HCT116 (cell line): ENCODE measurements around the gene PHF1. TPM values are rescaled to one million over a fixed set of nuclear protein-coding genes. Genes with fewer than 3 reads are reported as not detected.

ENCODE experiments used
- ATAC-seq: fragments of 200-7000 bp; cut with Tn5 transposase; 2 replicates; pipeline ENCODE4 v1.9.1; 2020; ENCODE audit warnings: mild to moderate bottlenecking, moderate library complexity
- BruUV-seq: library from RNA; stranded (reverse); fragments of 400-500 nt; replicated peaks from 2 replicates; lab custom pipeline; 2021; lab: Mats Ljungman, UMichigan
- CTCF ChIA-PET: fragments of 300-600 bp; sonication (Branson Sonifier 250); formaldehyde crosslinking; loops from one replicate; lab custom pipeline; 2021; ENCODE audit warnings: antibody characterized with exemption; lab: Charles Lee
- POLR2A ChIA-PET: fragments of 300-600, 350-600 bp; sonication (Branson Sonifier 250); formaldehyde crosslinking; loops from one replicate; lab custom pipeline; 2021; ENCODE audit warnings: antibody characterized with exemption; lab: Charles Lee
- RAD21 ChIA-PET, 2 experiments: fragments of 300-600 bp; sonication (Branson Sonifier 250); formaldehyde crosslinking; loops; one replicate each; lab custom pipeline; 2023; ENCODE audit warnings: low total read pairs in 2 of 2; ENCODE audit not compliant: uncharacterized antibody in 2 of 2, unreplicated experiment in 2 of 2, low non-redundant PET in 1 of 2; lab: Charles Lee
- DNase-seq: peaks from one replicate; pipeline ENCODE4 v3.0.0-alpha.2; 2010; ENCODE audit warnings: low read depth, low spot score
- H2AFZ ChIP-seq: fragments of 200-600 bp; shearing (Covaris generic), sonication (generic); 2 replicates; pipeline ENCODE4 v1.6.1; 2017; ENCODE audit warnings: low read depth, mixed run types, mixed read lengths, antibody characterized with exemption, low read length; ENCODE audit not compliant: poor library complexity, severe bottlenecking
- H3K27ac ChIP-seq: 2 replicates; pipeline ENCODE4 v1.5.1; 2012; ENCODE audit warnings: low read depth, low read length
- H3K27me3 ChIP-seq: fragments of 200-600 bp; sonication (generic); 2 replicates; pipeline ENCODE4 v1.6.1; 2016; ENCODE audit warnings: mixed run types, low read length, mixed read lengths; ENCODE audit not compliant: insufficient read depth
- H3K36me3 ChIP-seq, 2 experiments: fragments of 200-500 bp in 1 of 2; fragments of 200-600 bp in 1 of 2; sonication (Bioruptor generic) in 1 of 2; sonication (generic) in 1 of 2; 2 replicates each; pipeline versions ENCODE4 v1.5.1 to v1.6.1; 2014 to 2016; ENCODE audit warnings: low read length in 2 of 2, inconsistent platforms in 1 of 2, mixed read lengths in 1 of 2, mixed run types in 1 of 2; ENCODE audit not compliant: insufficient read depth in 2 of 2, control insufficient read depth in 1 of 2
- H3K4me1 ChIP-seq, 2 experiments: fragments of 200-600 bp in 1 of 2; sonication (generic) in 1 of 2; 2 replicates each; pipeline versions ENCODE4 v1.5.1 to v1.6.1; 2012 to 2017; ENCODE audit warnings: low read length in 2 of 2, inconsistent platforms in 1 of 2, mild to moderate bottlenecking in 1 of 2, mixed read lengths in 1 of 2, mixed run types in 1 of 2, moderate library complexity in 1 of 2; ENCODE audit not compliant: insufficient read depth in 2 of 2, control insufficient read depth in 1 of 2
- H3K4me2 ChIP-seq: fragments of 200-600 bp; sonication (generic); 2 replicates; pipeline ENCODE4 v1.6.1; 2017; ENCODE audit warnings: mixed run types, low read length, mixed read lengths
- H3K4me3 ChIP-seq, 2 experiments: fragments of 200-600 bp in 1 of 2; sonication (generic) in 1 of 2; replicated peaks in 1 of 2; 2 replicates each; pipeline ENCODE4 v1.5.1; 2011 to 2016; ENCODE audit warnings: low read length in 2 of 2, control low read depth in 1 of 2, low read depth in 1 of 2, mild to moderate bottlenecking in 1 of 2, mixed read lengths in 1 of 2, mixed run types in 1 of 2
- H3K79me2 ChIP-seq: fragments of 200-600 bp; sonication (generic); 2 replicates; pipeline ENCODE4 v1.6.1; 2017; ENCODE audit warnings: mild to moderate bottlenecking, mixed run types, low read length, moderate library complexity, mixed read lengths; ENCODE audit not compliant: insufficient read depth
- H3K9ac ChIP-seq: fragments of 200-600 bp; sonication (generic); 2 replicates; pipeline ENCODE4 v1.6.1; 2016; ENCODE audit warnings: low read length, mixed read lengths
- H3K9me2 ChIP-seq: fragments of 200-600 bp; sonication (generic), shearing (Covaris generic); 2 replicates; pipeline ENCODE4 v1.6.1; 2017; ENCODE audit warnings: mixed run types, mild to moderate bottlenecking, moderate library complexity; ENCODE audit not compliant: insufficient read depth
- H3K9me3 ChIP-seq, 2 experiments: fragments of 200-500 bp in 1 of 2; fragments of 200-600 bp in 1 of 2; sonication (Bioruptor generic) in 1 of 2; sonication (generic) in 1 of 2; 2 replicates each; pipeline ENCODE4 v1.6.1; 2014 to 2017; ENCODE audit warnings: low read length in 2 of 2, mixed read lengths in 2 of 2, inconsistent platforms in 1 of 2, low read depth in 1 of 2, mild to moderate bottlenecking in 1 of 2, mixed run types in 1 of 2, moderate library complexity in 1 of 2; ENCODE audit not compliant: control insufficient read depth in 1 of 2, insufficient read depth in 1 of 2
- H4K20me1 ChIP-seq: fragments of 200-600 bp; sonication (generic), shearing (Covaris generic); 2 replicates; pipeline ENCODE4 v1.6.1; 2017; ENCODE audit warnings: mixed run types, mild to moderate bottlenecking, moderate library complexity; ENCODE audit not compliant: insufficient read depth
- EGR1 ChIP-seq: IDR thresholded peaks from 2 replicates; pipeline ENCODE4 v1.6.1; 2012; ENCODE audit warnings: low read depth
- ELF1 ChIP-seq: IDR thresholded peaks from 2 replicates; pipeline ENCODE4 v1.6.1; 2012; ENCODE audit warnings: low read depth, borderline replicate concordance
- FOSL1 ChIP-seq: IDR thresholded peaks from 2 replicates; pipeline ENCODE4 v1.6.1; 2012; ENCODE audit warnings: low read depth
- POLR2A ChIP-seq: IDR thresholded peaks from 2 replicates; pipeline ENCODE4 v1.7.0; 2011; ENCODE audit warnings: borderline replicate concordance; ENCODE audit not compliant: insufficient read depth, insufficient read length; ENCODE audit errors: extremely low read depth
- POLR2AphosphoS5 ChIP-seq: IDR thresholded peaks from 2 replicates; pipeline ENCODE4 v1.6.1; 2011; ENCODE audit warnings: mild to moderate bottlenecking, low read depth, low read length, moderate library complexity
- SRF ChIP-seq: IDR thresholded peaks from 2 replicates; pipeline ENCODE4 v1.6.1; 2012; ENCODE audit warnings: low read depth
- TCF7L2 ChIP-seq: IDR thresholded peaks from 2 replicates; pipeline ENCODE4 v1.7.0; 2011; ENCODE audit warnings: borderline replicate concordance, inconsistent platforms; ENCODE audit not compliant: insufficient read depth, insufficient read length; ENCODE audit errors: extremely low read depth
- YY1 ChIP-seq: IDR thresholded peaks from 2 replicates; pipeline ENCODE4 v1.6.1; 2011; ENCODE audit warnings: low read length, low read depth, moderate library complexity, mild to moderate bottlenecking; ENCODE audit not compliant: insufficient replicate concordance; ENCODE audit errors: extremely low read depth
- ZNF274 ChIP-seq: fragments of 200-500 bp; sonication (Bioruptor generic); IDR thresholded peaks from 2 replicates; pipeline ENCODE4 v1.6.1; 2014; ENCODE audit warnings: mild to moderate bottlenecking, low read depth, low read length, inconsistent platforms
- intact Hi-C: fragments of 100-400 bp; cut with micrococcal nuclease; formaldehyde crosslinking; loops from 2 replicates; pipeline ENCODE4 v1.10.0; 2022
- total RNA-seq: library from RNA; stranded (reverse); gene quantifications from one replicate; pipeline ENCODE4 v1.2.1, GENCODE V29; 2021; ENCODE audit not compliant: unreplicated experiment
- TF ChIP-seq, protein P1 (sequence below): IDR thresholded peaks from 2 replicates; pipeline ENCODE4 v1.6.1; 2012
- TF ChIP-seq, protein P2 (sequence below): IDR thresholded peaks from 2 replicates; pipeline ENCODE4 v1.6.1; 2012; ENCODE audit warnings: low read depth

The PHF1 gene
- total RNA-seq, 1 experiment from 2014 or later: 40.2 TPM

DNA sequence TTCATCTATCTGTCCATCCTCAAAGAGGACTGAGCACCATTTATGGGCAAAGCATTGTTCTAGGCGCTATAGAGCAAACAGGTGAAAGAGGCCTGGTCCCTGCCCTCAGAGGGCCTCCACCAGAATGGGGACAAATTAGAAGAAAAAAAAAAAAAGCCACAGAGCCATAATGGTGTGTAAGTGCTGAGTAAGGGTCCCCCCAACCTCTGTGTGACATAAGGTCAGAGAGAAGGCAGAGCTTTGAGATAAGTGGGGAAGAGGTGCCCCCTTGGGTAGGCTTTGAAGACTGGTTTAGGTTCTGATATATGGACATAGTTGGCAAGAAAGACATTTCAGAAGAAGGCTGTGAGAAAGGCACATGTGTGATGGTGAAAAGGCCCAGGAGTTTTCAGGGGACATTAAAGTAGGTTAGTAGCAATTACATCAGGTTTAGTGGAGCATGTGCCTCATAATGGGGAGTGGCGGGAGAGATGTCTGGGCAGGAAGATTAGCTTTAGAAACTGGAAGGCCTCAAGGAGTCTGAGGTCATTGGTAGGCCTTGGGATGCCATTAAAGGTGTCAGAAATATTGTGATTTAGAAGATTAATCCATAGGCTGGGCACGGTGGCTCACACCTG lies 28.3 kb downstream of the PHF1 start:
- ChIA-PET RAD21 (no interaction called here), POLR2A (interaction anchor here (1.3 kb wide), 2 partner anchors 9 to 15 kb away, joined by 3 read pairs; partner anchors contain the start of gene ZBTB9), CTCF (interaction anchor here (1.0 kb wide), 1 partner anchor 13 kb away, joined by 3 read pairs; no protein-coding TSS in a partner anchor)
- DNase-seq: no peak
- Histone ChIP-seq H3K79me2 (no peaks in the 10 kb centered on the region), H3K9me2 (no peaks in the 10 kb centered on the region), H3K4me1 (peaks cover 0 to 7% of the 10 kb centered on the region in 2 experiments; a peak in 2 of 4 replicates), H3K4me3 (no peak overlapping the region), H3K36me3 (peaks cover 2 to 7% of the 10 kb centered on the region in 2 experiments; a peak in 2 of 4 replicates), H4K20me1 (no peaks in the 10 kb centered on the region), H3K9me3 (no peaks in the 10 kb centered on the region), H3K27me3 (no peaks in the 10 kb centered on the region), H2AFZ (no peak overlapping the region), H3K9ac (no peak overlapping the region), H3K4me2 (no peak overlapping the region), H3K27ac (no peak overlapping the region)
- no TSS peak for BruUV-seq
- no peak for ATAC-seq
- TF ChIP-seq POLR2A: no peak
- TF ChIP-seq POLR2AphosphoS5: no peak
- no peak for TF ChIP-seq SRF
- TF ChIP-seq YY1: no peak
- TF ChIP-seq, protein P1, sequence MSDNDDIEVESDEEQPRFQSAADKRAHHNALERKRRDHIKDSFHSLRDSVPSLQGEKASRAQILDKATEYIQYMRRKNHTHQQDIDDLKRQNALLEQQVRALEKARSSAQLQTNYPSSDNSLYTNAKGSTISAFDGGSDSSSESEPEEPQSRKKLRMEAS: no peak
- no peak for TF ChIP-seq ZNF274
- TF ChIP-seq ELF1: no peak
- TF ChIP-seq FOSL1: no peak
- no peak for TF ChIP-seq EGR1
- TF ChIP-seq, protein P2, sequence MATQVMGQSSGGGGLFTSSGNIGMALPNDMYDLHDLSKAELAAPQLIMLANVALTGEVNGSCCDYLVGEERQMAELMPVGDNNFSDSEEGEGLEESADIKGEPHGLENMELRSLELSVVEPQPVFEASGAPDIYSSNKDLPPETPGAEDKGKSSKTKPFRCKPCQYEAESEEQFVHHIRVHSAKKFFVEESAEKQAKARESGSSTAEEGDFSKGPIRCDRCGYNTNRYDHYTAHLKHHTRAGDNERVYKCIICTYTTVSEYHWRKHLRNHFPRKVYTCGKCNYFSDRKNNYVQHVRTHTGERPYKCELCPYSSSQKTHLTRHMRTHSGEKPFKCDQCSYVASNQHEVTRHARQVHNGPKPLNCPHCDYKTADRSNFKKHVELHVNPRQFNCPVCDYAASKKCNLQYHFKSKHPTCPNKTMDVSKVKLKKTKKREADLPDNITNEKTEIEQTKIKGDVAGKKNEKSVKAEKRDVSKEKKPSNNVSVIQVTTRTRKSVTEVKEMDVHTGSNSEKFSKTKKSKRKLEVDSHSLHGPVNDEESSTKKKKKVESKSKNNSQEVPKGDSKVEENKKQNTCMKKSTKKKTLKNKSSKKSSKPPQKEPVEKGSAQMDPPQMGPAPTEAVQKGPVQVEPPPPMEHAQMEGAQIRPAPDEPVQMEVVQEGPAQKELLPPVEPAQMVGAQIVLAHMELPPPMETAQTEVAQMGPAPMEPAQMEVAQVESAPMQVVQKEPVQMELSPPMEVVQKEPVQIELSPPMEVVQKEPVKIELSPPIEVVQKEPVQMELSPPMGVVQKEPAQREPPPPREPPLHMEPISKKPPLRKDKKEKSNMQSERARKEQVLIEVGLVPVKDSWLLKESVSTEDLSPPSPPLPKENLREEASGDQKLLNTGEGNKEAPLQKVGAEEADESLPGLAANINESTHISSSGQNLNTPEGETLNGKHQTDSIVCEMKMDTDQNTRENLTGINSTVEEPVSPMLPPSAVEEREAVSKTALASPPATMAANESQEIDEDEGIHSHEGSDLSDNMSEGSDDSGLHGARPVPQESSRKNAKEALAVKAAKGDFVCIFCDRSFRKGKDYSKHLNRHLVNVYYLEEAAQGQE: no peak
- no peak for TF ChIP-seq TCF7L2
- intact Hi-C loops: no loop called here
